HepG2 (cell line): ENCODE measurements around the gene MFAP4. TPM values are rescaled to one million over a fixed set of nuclear protein-coding genes. Genes with fewer than 3 reads are reported as not detected.
A peak's percentile ranks its signal among the peaks of the same experiment; 100 is the strongest.

ENCODE experiments used
- ATAC-seq: fragments of 200-7000 bp; cut with Tn5 transposase; 3 replicates; pipeline ENCODE4 v1.9.1; 2020; ENCODE audit warnings: mild to moderate bottlenecking, moderate library complexity
- BruUV-seq: library from RNA; stranded (reverse); fragments of 400-500 nt; replicated peaks from 2 replicates; lab custom pipeline; 2021; lab: Mats Ljungman, UMichigan
- CTCF ChIA-PET: fragments of 300-600 bp; formaldehyde crosslinking; extraction: SDS; loops from one replicate; lab custom pipeline; 2021; ENCODE audit warnings: low total read pairs, inconsistent platforms, low intra/inter-chr PET ratio; lab: Yijun Ruan, JAX
- POLR2A ChIA-PET: fragments of 350-600 bp; sonication (Branson Sonifier 250); formaldehyde crosslinking; loops from one replicate; lab custom pipeline; 2020; ENCODE audit warnings: antibody characterized with exemption, inconsistent platforms; lab: Yijun Ruan, JAX
- DNase-seq: peaks from one replicate; pipeline ENCODE4 v3.0.0-alpha.2; 2015; ENCODE audit warnings: low spot score
- FAIRE-seq: peaks from 3 replicates; lab custom pipeline; 2011; peaks lifted over from hg19 to GRCh38; lab: Jason Lieb, UNC
- H2AFZ ChIP-seq: one replicate; pipeline ENCODE4 v1.6.1; 2011; ENCODE audit warnings: low read length, inconsistent platforms
- H3K27ac ChIP-seq: fragments of 300-600 bp; 3 replicates; pipeline ENCODE4 v1.8.0; 2011; ENCODE audit warnings: mixed run types, mild to moderate bottlenecking, mixed read lengths, low read length, inconsistent platforms; ENCODE audit not compliant: insufficient read depth; ENCODE audit errors: extremely low read length
- H3K27me3 ChIP-seq, 2 experiments: fragments of 200-600 bp in 1 of 2; 2 replicates in 1 of 2; 3 replicates in 1 of 2; pipeline versions ENCODE4 v1.6.0 to v1.8.0; 2011; ENCODE audit warnings: low read length in 2 of 2, mild to moderate bottlenecking in 2 of 2, moderate library complexity in 2 of 2, inconsistent platforms in 1 of 2; ENCODE audit not compliant: insufficient read depth in 2 of 2, control insufficient read depth in 1 of 2
- H3K36me3 ChIP-seq, 2 experiments: fragments of 200-600 bp in 1 of 2; replicated peaks in 1 of 2; 2 replicates in 1 of 2; 3 replicates in 1 of 2; pipeline versions ENCODE4 v1.5.1 to v1.8.0; 2011; ENCODE audit warnings: low read length in 2 of 2, inconsistent platforms in 1 of 2; ENCODE audit not compliant: insufficient read depth in 2 of 2, control insufficient read depth in 1 of 2
- H3K4me1 ChIP-seq: 2 replicates; pipeline ENCODE4 v1.5.1; 2012; ENCODE audit warnings: low read length, inconsistent platforms; ENCODE audit not compliant: insufficient read depth
- H3K4me2 ChIP-seq: 2 replicates; pipeline ENCODE4 v1.6.0; 2011; ENCODE audit warnings: low read depth, low read length, inconsistent platforms
- H3K4me3 ChIP-seq, 3 experiments: fragments of 200-600 bp in 1 of 3; sonication (generic), shearing (Covaris generic) in 1 of 3; replicated peaks in 1 of 3; 2 replicates each; pipeline ENCODE4 v1.5.1; 2011 to 2016; ENCODE audit warnings: low read length in 3 of 3, inconsistent platforms in 2 of 3, low read depth in 2 of 3, mild to moderate bottlenecking in 2 of 3, control low read depth in 1 of 3, mixed read lengths in 1 of 3; ENCODE audit not compliant: insufficient read depth in 1 of 3
- H3K79me2 ChIP-seq: one replicate; pipeline ENCODE4 v1.6.1; 2011; ENCODE audit warnings: low read length, inconsistent platforms; ENCODE audit not compliant: insufficient read depth
- H3K9ac ChIP-seq: 2 replicates; pipeline ENCODE4 v1.6.0; 2011; ENCODE audit warnings: mild to moderate bottlenecking, low read depth, low read length, inconsistent platforms; ENCODE audit not compliant: insufficient read depth
- H3K9me3 ChIP-seq: 2 replicates; pipeline ENCODE4 v1.5.1; 2012; ENCODE audit warnings: mild to moderate bottlenecking, low read length
- H4K20me1 ChIP-seq: 2 replicates; pipeline ENCODE4 v1.6.0; 2011; ENCODE audit warnings: inconsistent platforms, mild to moderate bottlenecking, low read length, moderate library complexity; ENCODE audit not compliant: insufficient read depth
- ERF ChIP-seq: IDR thresholded peaks from 2 replicates; pipeline ENCODE4 v1.6.1; 2018; ENCODE audit warnings: missing biosample characterization, missing genetic modification reagents
- WGBS: methylation state at CpG from one replicate; pipeline ENCODE4 v1.1.6; 2017; ENCODE audit warnings: low lambda C conversion rate; 5-methylcytosine and 5-hydroxymethylcytosine counted together
- in situ Hi-C: cut with HindIII; loops from 2 replicates; pipeline ENCODE4 v1.10.0; 2017; ENCODE audit warnings: low pct_unique_long_range_greater_than_20kb; ENCODE audit not compliant: extremely low pct_ligation_motif_present
- intact Hi-C: fragments of 100-400 bp; cut with micrococcal nuclease; formaldehyde crosslinking; loops from one replicate; pipeline ENCODE4 v1.10.0; 2022; ENCODE audit not compliant: unreplicated experiment
- polyA plus RNA-seq, 8 experiments: library from polyadenylated mRNA; depleted of rRNA in 3 of 8; stranded (reverse) in 7 of 8; unstranded in 1 of 8; fragments of >200 nt; fragmentation: Illumina TruSeq in 4 of 8; extraction: Trizol in 4 of 8; gene quantifications; 2 replicates each; pipeline versions ENCODE4 v1.2.1 to v1.2.3, GENCODE V29; 2011 to 2016; ENCODE audit warnings: low read depth in 4 of 8, missing spikeins in 1 of 8, mixed read lengths in 1 of 8; ENCODE audit not compliant: insufficient read depth in 1 of 8
- total RNA-seq, 5 experiments: library from RNA; depleted of rRNA; stranded (reverse); fragments of >200 nt; fragmentation: Illumina TruSeq; extraction: Trizol; gene quantifications; 2 replicates each; pipeline ENCODE4 v1.2.3, GENCODE V29; 2016; ENCODE audit warnings: low read depth in 1 of 5
- TF ChIP-seq, protein P1 (sequence below): sonication (generic); formaldehyde crosslinking; IDR thresholded peaks from 2 replicates; pipeline ENCODE4 v1.8.1; 2023; ENCODE audit warnings: mild to moderate bottlenecking, missing genetic modification reagents
- TF ChIP-seq, protein P2 (sequence below): sonication (generic); formaldehyde crosslinking; IDR thresholded peaks from 2 replicates; pipeline ENCODE4 v1.5.1; 2020; ENCODE audit warnings: mild to moderate bottlenecking, missing genetic modification reagents, borderline replicate concordance
- TF ChIP-seq, protein P3 (sequence below): sonication (generic); formaldehyde crosslinking; IDR thresholded peaks from 2 replicates; pipeline ENCODE4 v1.8.0; 2022; ENCODE audit warnings: mild to moderate bottlenecking, missing genetic modification reagents; ENCODE audit not compliant: insufficient replicate concordance
- TF ChIP-seq, protein P4 (sequence below): sonication (generic); formaldehyde crosslinking; IDR thresholded peaks from 2 replicates; pipeline ENCODE4 v1.5.0; 2020; ENCODE audit warnings: mild to moderate bottlenecking, missing genetic modification reagents, moderate library complexity

The MFAP4 gene
- total and polyA plus RNA-seq, 2 of the 13 experiments (the other 11 are each of a cell fraction or from before 2014, with no cell fraction given): 0.08 TPM; not detected in 1

DNA sequence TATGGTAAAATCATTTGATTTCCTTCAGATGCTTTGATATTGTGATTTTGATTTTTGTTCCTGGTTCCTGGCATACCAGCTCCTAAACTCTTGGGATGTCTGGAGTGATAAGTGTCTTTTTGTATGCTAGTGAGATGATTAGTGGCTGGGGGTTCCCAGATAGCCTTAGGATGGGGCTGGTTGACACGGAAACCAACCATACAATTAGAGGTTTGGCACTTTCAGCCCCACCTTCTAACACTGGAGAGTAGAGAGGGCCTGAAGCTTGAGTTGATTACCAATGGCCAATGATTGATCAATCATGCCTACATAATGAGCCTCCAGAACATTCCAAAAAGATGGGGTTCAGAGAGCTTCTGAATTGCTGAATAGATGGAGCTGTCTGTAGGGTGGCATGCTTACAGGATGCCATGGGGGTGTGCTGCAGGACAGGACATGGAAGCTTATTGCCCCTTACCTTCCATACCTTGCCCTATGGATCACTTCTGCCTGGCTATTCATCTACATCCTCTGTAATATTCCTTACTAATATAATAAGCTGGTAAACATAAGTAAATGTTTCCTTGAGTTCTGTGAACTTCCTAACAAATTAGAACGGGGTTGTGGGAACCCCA lies 46.8 kb upstream of the MFAP4 start:
- CTCF ChIA-PET: no interaction called here

DNA sequence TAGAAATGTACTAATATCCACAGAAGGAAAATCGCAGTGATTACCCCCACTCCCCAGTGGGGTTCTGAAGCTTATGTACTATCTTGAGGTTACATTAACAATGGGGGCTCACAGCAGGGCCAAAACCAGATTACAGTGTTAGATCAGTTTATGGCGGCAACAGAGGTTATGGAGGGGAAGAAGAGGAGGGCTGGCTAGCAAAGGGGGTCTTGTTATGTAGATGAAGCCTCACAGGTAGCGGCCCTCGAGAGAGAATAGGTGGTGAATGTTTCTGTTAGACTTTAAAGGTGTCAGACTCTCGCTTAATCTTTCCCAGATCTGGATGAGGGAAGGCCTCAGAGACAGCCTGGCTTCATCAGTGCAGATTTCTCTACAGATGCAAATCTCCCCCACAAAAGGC lies 46.3 kb upstream of the MFAP4 start:
- Histone ChIP-seq H3K4me2 (no peak overlapping the region), H3K4me1 (no peaks in the 10 kb centered on the region), H4K20me1 (no peaks in the 10 kb centered on the region), H3K4me3 (no peak overlapping the region), H3K27me3 (peaks cover 0 to 11% of the 10 kb centered on the region in 2 experiments; a peak in 3 of 5 replicates), H3K9ac (no peak overlapping the region), H3K9me3 (no peaks in the 10 kb centered on the region), H3K79me2 (no peaks in the 10 kb centered on the region), H2AFZ (no peak overlapping the region), H3K27ac (no peak overlapping the region), H3K36me3 (no peaks in the 10 kb centered on the region)
- FAIRE-seq (no peak), ATAC-seq (no peak), DNase-seq (no peak)
- intact Hi-C loops: no loop called here
- no TSS peak for BruUV-seq
- CTCF ChIA-PET: no interaction called here
- 28% methylated on average over 5 of the region's 5 CpGs for WGBS
- in situ Hi-C loops: no loop called here
- POLR2A ChIA-PET: no interaction called here
- TF ChIP-seq, protein P1, sequence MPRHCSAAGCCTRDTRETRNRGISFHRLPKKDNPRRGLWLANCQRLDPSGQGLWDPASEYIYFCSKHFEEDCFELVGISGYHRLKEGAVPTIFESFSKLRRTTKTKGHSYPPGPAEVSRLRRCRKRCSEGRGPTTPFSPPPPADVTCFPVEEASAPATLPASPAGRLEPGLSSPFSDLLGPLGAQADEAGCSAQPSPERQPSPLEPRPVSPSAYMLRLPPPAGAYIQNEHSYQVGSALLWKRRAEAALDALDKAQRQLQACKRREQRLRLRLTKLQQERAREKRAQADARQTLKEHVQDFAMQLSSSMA (CRISPR knock-in tag): no peak
- TF ChIP-seq, protein P2, sequence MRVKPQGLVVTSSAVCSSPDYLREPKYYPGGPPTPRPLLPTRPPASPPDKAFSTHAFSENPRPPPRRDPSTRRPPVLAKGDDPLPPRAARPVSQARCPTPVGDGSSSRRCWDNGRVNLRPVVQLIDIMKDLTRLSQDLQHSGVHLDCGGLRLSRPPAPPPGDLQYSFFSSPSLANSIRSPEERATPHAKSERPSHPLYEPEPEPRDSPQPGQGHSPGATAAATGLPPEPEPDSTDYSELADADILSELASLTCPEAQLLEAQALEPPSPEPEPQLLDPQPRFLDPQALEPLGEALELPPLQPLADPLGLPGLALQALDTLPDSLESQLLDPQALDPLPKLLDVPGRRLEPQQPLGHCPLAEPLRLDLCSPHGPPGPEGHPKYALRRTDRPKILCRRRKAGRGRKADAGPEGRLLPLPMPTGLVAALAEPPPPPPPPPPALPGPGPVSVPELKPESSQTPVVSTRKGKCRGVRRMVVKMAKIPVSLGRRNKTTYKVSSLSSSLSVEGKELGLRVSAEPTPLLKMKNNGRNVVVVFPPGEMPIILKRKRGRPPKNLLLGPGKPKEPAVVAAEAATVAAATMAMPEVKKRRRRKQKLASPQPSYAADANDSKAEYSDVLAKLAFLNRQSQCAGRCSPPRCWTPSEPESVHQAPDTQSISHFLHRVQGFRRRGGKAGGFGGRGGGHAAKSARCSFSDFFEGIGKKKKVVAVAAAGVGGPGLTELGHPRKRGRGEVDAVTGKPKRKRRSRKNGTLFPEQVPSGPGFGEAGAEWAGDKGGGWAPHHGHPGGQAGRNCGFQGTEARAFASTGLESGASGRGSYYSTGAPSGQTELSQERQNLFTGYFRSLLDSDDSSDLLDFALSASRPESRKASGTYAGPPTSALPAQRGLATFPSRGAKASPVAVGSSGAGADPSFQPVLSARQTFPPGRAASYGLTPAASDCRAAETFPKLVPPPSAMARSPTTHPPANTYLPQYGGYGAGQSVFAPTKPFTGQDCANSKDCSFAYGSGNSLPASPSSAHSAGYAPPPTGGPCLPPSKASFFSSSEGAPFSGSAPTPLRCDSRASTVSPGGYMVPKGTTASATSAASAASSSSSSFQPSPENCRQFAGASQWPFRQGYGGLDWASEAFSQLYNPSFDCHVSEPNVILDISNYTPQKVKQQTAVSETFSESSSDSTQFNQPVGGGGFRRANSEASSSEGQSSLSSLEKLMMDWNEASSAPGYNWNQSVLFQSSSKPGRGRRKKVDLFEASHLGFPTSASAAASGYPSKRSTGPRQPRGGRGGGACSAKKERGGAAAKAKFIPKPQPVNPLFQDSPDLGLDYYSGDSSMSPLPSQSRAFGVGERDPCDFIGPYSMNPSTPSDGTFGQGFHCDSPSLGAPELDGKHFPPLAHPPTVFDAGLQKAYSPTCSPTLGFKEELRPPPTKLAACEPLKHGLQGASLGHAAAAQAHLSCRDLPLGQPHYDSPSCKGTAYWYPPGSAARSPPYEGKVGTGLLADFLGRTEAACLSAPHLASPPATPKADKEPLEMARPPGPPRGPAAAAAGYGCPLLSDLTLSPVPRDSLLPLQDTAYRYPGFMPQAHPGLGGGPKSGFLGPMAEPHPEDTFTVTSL (CRISPR knock-in tag): no peak
- TF ChIP-seq, protein P3, sequence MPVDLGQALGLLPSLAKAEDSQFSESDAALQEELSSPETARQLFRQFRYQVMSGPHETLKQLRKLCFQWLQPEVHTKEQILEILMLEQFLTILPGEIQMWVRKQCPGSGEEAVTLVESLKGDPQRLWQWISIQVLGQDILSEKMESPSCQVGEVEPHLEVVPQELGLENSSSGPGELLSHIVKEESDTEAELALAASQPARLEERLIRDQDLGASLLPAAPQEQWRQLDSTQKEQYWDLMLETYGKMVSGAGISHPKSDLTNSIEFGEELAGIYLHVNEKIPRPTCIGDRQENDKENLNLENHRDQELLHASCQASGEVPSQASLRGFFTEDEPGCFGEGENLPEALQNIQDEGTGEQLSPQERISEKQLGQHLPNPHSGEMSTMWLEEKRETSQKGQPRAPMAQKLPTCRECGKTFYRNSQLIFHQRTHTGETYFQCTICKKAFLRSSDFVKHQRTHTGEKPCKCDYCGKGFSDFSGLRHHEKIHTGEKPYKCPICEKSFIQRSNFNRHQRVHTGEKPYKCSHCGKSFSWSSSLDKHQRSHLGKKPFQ (CRISPR knock-in tag): no peak

More for the DNA sequence above, 46.8 kb upstream of the MFAP4 start:
- Histone ChIP-seq H3K79me2 (no peaks in the 10 kb centered on the region), H3K36me3 (no peaks in the 10 kb centered on the region), H3K9ac (no peak overlapping the region), H3K4me3 (no peak overlapping the region), H3K4me2 (no peak overlapping the region), H2AFZ (no peak overlapping the region)
- 18% methylated on average over 2 of the region's 2 CpGs for WGBS
- ATAC-seq: no peak
- POLR2A ChIA-PET: no interaction called here
- TF ChIP-seq ERF (CRISPR knock-in tag): no peak
- TF ChIP-seq, protein P4, sequence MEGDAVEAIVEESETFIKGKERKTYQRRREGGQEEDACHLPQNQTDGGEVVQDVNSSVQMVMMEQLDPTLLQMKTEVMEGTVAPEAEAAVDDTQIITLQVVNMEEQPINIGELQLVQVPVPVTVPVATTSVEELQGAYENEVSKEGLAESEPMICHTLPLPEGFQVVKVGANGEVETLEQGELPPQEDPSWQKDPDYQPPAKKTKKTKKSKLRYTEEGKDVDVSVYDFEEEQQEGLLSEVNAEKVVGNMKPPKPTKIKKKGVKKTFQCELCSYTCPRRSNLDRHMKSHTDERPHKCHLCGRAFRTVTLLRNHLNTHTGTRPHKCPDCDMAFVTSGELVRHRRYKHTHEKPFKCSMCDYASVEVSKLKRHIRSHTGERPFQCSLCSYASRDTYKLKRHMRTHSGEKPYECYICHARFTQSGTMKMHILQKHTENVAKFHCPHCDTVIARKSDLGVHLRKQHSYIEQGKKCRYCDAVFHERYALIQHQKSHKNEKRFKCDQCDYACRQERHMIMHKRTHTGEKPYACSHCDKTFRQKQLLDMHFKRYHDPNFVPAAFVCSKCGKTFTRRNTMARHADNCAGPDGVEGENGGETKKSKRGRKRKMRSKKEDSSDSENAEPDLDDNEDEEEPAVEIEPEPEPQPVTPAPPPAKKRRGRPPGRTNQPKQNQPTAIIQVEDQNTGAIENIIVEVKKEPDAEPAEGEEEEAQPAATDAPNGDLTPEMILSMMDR (CRISPR knock-in tag): 0 out of 2 replicates have a peak, but pooled peaks have one; percentile 11
- TF ChIP-seq, all 625 proteins: peak for 1
- Histone ChIP-seq H3K9me3 (no peaks in the 10 kb centered on the region), H3K27me3 (peaks cover 0 to 10% of the 10 kb centered on the region in 2 experiments; a peak in 3 of 5 replicates), H3K4me1 (no peaks in the 10 kb centered on the region), H4K20me1 (no peaks in the 10 kb centered on the region), H3K27ac (no peak overlapping the region)
- in situ Hi-C loops (no loop called here), intact Hi-C loops (no loop called here)
- FAIRE-seq: no peak
- BruUV-seq: no TSS peak
- no peak for DNase-seq
